ENCODE results near the gene PPP2R1B. TPM values are rescaled to one million over a fixed set of nuclear protein-coding genes. Genes with fewer than 3 reads are reported as not detected.

Gene PPP2R1B
- polyA plus RNA-seq, 1 donor from 2014 or later, result 10.4 TPM

GRCh38 chr11:111714522-111714921, 51.7 kb downstream of the PPP2R1B start:
- H3K27ac ChIP-seq (ENCODE audit: low read length), result no peak overlapping the region

GRCh38 chr11:111707691-111708067, 58.5 kb downstream of the PPP2R1B start:
- Histone ChIP-seq H4K20me1 (ENCODE audit: insufficient read depth) (no peaks in the 10 kb centered on the region), H3K4me3 (ENCODE audit: low read length) (no peak overlapping the region), H3F3A (ENCODE audit: insufficient read depth, low read length, poor library complexity, severe bottlenecking) (no peaks in the 10 kb centered on the region), H3K4me2 (ENCODE audit: low read length) (no peak overlapping the region), H3K27me3 (ENCODE audit: insufficient read depth, low read depth, low read length) (no peaks in the 10 kb centered on the region), H3K9me2 (ENCODE audit: insufficient read depth, low read length) (no peaks in the 10 kb centered on the region), H3K27ac (ENCODE audit: low read length) (no peak overlapping the region), H3K9me3 (ENCODE audit: low read length) (no peaks in the 10 kb centered on the region), H2AFZ (ENCODE audit: low read depth, low read length) (no peak overlapping the region), H3K36me3 (ENCODE audit: insufficient read depth, low read length) (peaks cover 16% of the 10 kb centered on the region), H3K9ac (ENCODE audit: low read length) (no peak overlapping the region), H3K79me2 (replicated peaks; ENCODE audit: insufficient read depth, low read length) (no peaks in the 10 kb centered on the region)
- TF ChIP-seq REST (IDR thresholded peaks at IDR 0.05; ENCODE audit: borderline replicate concordance), result no peak
- no peak for TF ChIP-seq SMC3 (conservative IDR thresholded peaks at IDR 0.05; ENCODE audit: poor library complexity)
- TF ChIP-seq POLR2AphosphoS5 (IDR thresholded peaks at IDR 0.05), result no peak
- TF ChIP-seq RAD21 (conservative IDR thresholded peaks at IDR 0.05), result no peak
- no peak for TF ChIP-seq EP300 (conservative IDR thresholded peaks at IDR 0.05; ENCODE audit: poor library complexity, severe bottlenecking)
- no peak for TF ChIP-seq MXI1 (conservative IDR thresholded peaks at IDR 0.05; ENCODE audit: poor library complexity, severe bottlenecking)
- no peak for TF ChIP-seq CTCF (IDR thresholded peaks at IDR 0.05; ENCODE audit: poor library complexity, severe bottlenecking)

More at GRCh38 chr11:111714522-111714921, 51.7 kb downstream of the PPP2R1B start:
- Histone ChIP-seq H3K9me3 (ENCODE audit: low read length) (no peaks in the 10 kb centered on the region), H3K36me3 (ENCODE audit: insufficient read depth, low read length) (peaks cover 11% of the 10 kb centered on the region), H3K4me3 (ENCODE audit: low read length) (no peak overlapping the region), H3K9ac (ENCODE audit: low read length) (no peak overlapping the region), H2AFZ (ENCODE audit: low read depth, low read length) (no peak overlapping the region), H3K79me2 (replicated peaks; ENCODE audit: insufficient read depth, low read length) (no peaks in the 10 kb centered on the region), H3K4me2 (ENCODE audit: low read length) (no peak overlapping the region), H4K20me1 (ENCODE audit: insufficient read depth) (no peaks in the 10 kb centered on the region), H3F3A (ENCODE audit: insufficient read depth, low read length, poor library complexity, severe bottlenecking) (no peaks in the 10 kb centered on the region), H3K27me3 (ENCODE audit: insufficient read depth, low read depth, low read length) (no peaks in the 10 kb centered on the region), H3K9me2 (ENCODE audit: insufficient read depth, low read length) (no peaks in the 10 kb centered on the region)
- no peak for TF ChIP-seq EZH2 (IDR thresholded peaks at IDR 0.05; ENCODE audit: borderline replicate concordance, insufficient read depth, low read length, poor library complexity, severe bottlenecking)
- TF ChIP-seq SMC3 (conservative IDR thresholded peaks at IDR 0.05; ENCODE audit: poor library complexity), result no peak
- TF ChIP-seq REST (IDR thresholded peaks at IDR 0.05; ENCODE audit: borderline replicate concordance), result no peak
- no peak for TF ChIP-seq CTCF (IDR thresholded peaks at IDR 0.05; ENCODE audit: poor library complexity, severe bottlenecking)
- no peak for TF ChIP-seq MXI1 (conservative IDR thresholded peaks at IDR 0.05; ENCODE audit: poor library complexity, severe bottlenecking)
- no peak for TF ChIP-seq TAF1 (IDR thresholded peaks at IDR 0.05; ENCODE audit: low read depth)
- no peak for TF ChIP-seq POLR2AphosphoS5 (IDR thresholded peaks at IDR 0.05)

All from neural cell (in vitro differentiated cells).